HEK293 (cell line): Measurements from ENCODE around the gene LRRC8B.
A peak's percentile ranks its signal among the peaks of the same experiment; 100 is the strongest.

Source experiments
- BCL6B ChIP-seq: fragments of 450-650 bp; formaldehyde crosslinking; IDR thresholded peaks from 2 replicates; pipeline ENCODE4 v1.5.1; 2017; ENCODE audit warnings: missing biosample characterization, missing genetic modification characterization
- GFI1B ChIP-seq: fragments of 450-650 bp; formaldehyde crosslinking; IDR thresholded peaks from 2 replicates; pipeline ENCODE4 v1.5.1; 2016; ENCODE audit warnings: missing biosample characterization, missing genetic modification characterization
- IKZF3 ChIP-seq: fragments of 450-650 bp; IDR thresholded peaks from 2 replicates; pipeline ENCODE4 v1.5.0; 2018; ENCODE audit warnings: missing biosample characterization, mild to moderate bottlenecking, missing genetic modification characterization, moderate library complexity
- MEIS1 ChIP-seq: sonication (generic); formaldehyde crosslinking; IDR thresholded peaks from 2 replicates; pipeline ENCODE4 v1.8.1; 2022; ENCODE audit warnings: missing genetic modification reagents, mild to moderate bottlenecking, borderline replicate concordance
- OSR2 ChIP-seq: fragments of 450-650 bp; formaldehyde crosslinking; IDR thresholded peaks from 2 replicates; pipeline ENCODE4 v1.5.1; 2016; ENCODE audit warnings: missing biosample characterization, missing genetic modification characterization
- WT1 ChIP-seq: fragments of 450-650 bp; formaldehyde crosslinking; IDR thresholded peaks from 2 replicates; pipeline ENCODE4 v1.5.1; 2016; ENCODE audit warnings: missing biosample characterization, missing genetic modification characterization
- ZBTB20 ChIP-seq: fragments of 450-650 bp; formaldehyde crosslinking; IDR thresholded peaks from 2 replicates; pipeline ENCODE4 v1.5.1; 2016; ENCODE audit warnings: missing biosample characterization, missing genetic modification characterization
- ZBTB7A ChIP-seq: fragments of 450-650 bp; formaldehyde crosslinking; IDR thresholded peaks from 2 replicates; pipeline ENCODE4 v1.5.1; 2016; ENCODE audit warnings: low read depth, missing biosample characterization, missing genetic modification characterization
- ZFP37 ChIP-seq: fragments of 450-650 bp; formaldehyde crosslinking; IDR thresholded peaks from 2 replicates; pipeline ENCODE4 v1.5.1; 2016; ENCODE audit warnings: missing biosample characterization, missing genetic modification characterization
- ZIC2 ChIP-seq: fragments of 450-650 bp; formaldehyde crosslinking; IDR thresholded peaks from 2 replicates; pipeline ENCODE4 v1.5.1; 2016; ENCODE audit warnings: missing biosample characterization, missing genetic modification characterization
- ZNF114 ChIP-seq: fragments of 450-650 bp; formaldehyde crosslinking; IDR thresholded peaks from 2 replicates; pipeline ENCODE4 v1.5.0; 2017; ENCODE audit warnings: missing biosample characterization, missing genetic modification characterization
- ZNF133 ChIP-seq: fragments of 450-650 bp; formaldehyde crosslinking; IDR thresholded peaks from 2 replicates; pipeline ENCODE4 v1.5.1; 2016; ENCODE audit warnings: missing biosample characterization, missing genetic modification characterization
- ZNF146 ChIP-seq: fragments of 450-650 bp; formaldehyde crosslinking; IDR thresholded peaks from 2 replicates; pipeline ENCODE4 v1.5.1; 2016; ENCODE audit warnings: missing biosample characterization, missing genetic modification characterization
- ZNF157 ChIP-seq: fragments of 450-650 bp; formaldehyde crosslinking; IDR thresholded peaks from 2 replicates; pipeline ENCODE4 v1.5.1; 2016; ENCODE audit warnings: missing biosample characterization, missing genetic modification characterization
- ZNF19 ChIP-seq: fragments of 450-650 bp; formaldehyde crosslinking; IDR thresholded peaks from 2 replicates; pipeline ENCODE4; 2016; ENCODE audit warnings: missing biosample characterization, missing genetic modification characterization, low read depth
- ZNF202 ChIP-seq: fragments of 450-650 bp; formaldehyde crosslinking; IDR thresholded peaks from 2 replicates; pipeline ENCODE4 v1.5.1; 2016; ENCODE audit warnings: missing biosample characterization, missing genetic modification characterization, borderline replicate concordance
- ZNF341 ChIP-seq: fragments of 450-650 bp; formaldehyde crosslinking; IDR thresholded peaks from 2 replicates; pipeline ENCODE4; 2016; ENCODE audit warnings: low read depth, missing biosample characterization, missing genetic modification characterization
- ZNF354C ChIP-seq: fragments of 450-650 bp; formaldehyde crosslinking; IDR thresholded peaks from 2 replicates; pipeline ENCODE4 v1.5.1; 2016; ENCODE audit warnings: missing biosample characterization, missing genetic modification characterization, low read depth, borderline replicate concordance
- ZNF37A ChIP-seq: fragments of 450-650 bp; IDR thresholded peaks from 2 replicates; pipeline ENCODE4 v1.5.1; 2018; ENCODE audit warnings: missing biosample characterization, missing genetic modification characterization
- ZNF501 ChIP-seq: fragments of 450-650 bp; formaldehyde crosslinking; IDR thresholded peaks from 2 replicates; pipeline ENCODE4 v1.5.1; 2016; ENCODE audit warnings: missing biosample characterization, missing genetic modification characterization
- ZNF701 ChIP-seq: fragments of 450-650 bp; formaldehyde crosslinking; IDR thresholded peaks from 2 replicates; pipeline ENCODE4 v1.5.1; 2016; ENCODE audit warnings: missing biosample characterization, missing genetic modification characterization
- ZNF777 ChIP-seq: fragments of 450-650 bp; formaldehyde crosslinking; IDR thresholded peaks from 2 replicates; pipeline ENCODE4 v1.5.1; 2017; ENCODE audit warnings: missing biosample characterization, missing genetic modification characterization, borderline replicate concordance
- ZNF837 ChIP-seq: fragments of 450-650 bp; formaldehyde crosslinking; IDR thresholded peaks from 2 replicates; pipeline ENCODE4 v1.5.1; 2016; ENCODE audit warnings: missing biosample characterization, missing genetic modification characterization
- ZSCAN16 ChIP-seq: fragments of 450-650 bp; formaldehyde crosslinking; IDR thresholded peaks from 2 replicates; pipeline ENCODE4 v1.5.1; 2016; ENCODE audit warnings: missing biosample characterization, missing genetic modification characterization
- TF ChIP-seq, protein P1 (sequence below): fragments of 450-650 bp; formaldehyde crosslinking; IDR thresholded peaks from 2 replicates; pipeline ENCODE4 v1.5.1; 2016; ENCODE audit warnings: missing biosample characterization, missing genetic modification characterization, borderline replicate concordance
- TF ChIP-seq, protein P2 (sequence below): fragments of 450-650 bp; formaldehyde crosslinking; IDR thresholded peaks from 2 replicates; pipeline ENCODE4 v1.5.1; 2016; ENCODE audit warnings: missing biosample characterization, missing genetic modification characterization
- TF ChIP-seq, protein P3 (sequence below): fragments of 450-650 bp; formaldehyde crosslinking; IDR thresholded peaks from 2 replicates; pipeline ENCODE4 v1.5.1; 2016; ENCODE audit warnings: missing biosample characterization, missing genetic modification characterization
- TF ChIP-seq, protein P4 (sequence below): fragments of 450-650 bp; formaldehyde crosslinking; IDR thresholded peaks from 2 replicates; pipeline ENCODE4 v1.5.1; 2016; ENCODE audit warnings: missing biosample characterization, missing genetic modification characterization

Gene LRRC8B

GRCh38 chr1:89525169-89525855, 683 bp downstream of the LRRC8B start (continued):
- TF ChIP-seq, protein P1, sequence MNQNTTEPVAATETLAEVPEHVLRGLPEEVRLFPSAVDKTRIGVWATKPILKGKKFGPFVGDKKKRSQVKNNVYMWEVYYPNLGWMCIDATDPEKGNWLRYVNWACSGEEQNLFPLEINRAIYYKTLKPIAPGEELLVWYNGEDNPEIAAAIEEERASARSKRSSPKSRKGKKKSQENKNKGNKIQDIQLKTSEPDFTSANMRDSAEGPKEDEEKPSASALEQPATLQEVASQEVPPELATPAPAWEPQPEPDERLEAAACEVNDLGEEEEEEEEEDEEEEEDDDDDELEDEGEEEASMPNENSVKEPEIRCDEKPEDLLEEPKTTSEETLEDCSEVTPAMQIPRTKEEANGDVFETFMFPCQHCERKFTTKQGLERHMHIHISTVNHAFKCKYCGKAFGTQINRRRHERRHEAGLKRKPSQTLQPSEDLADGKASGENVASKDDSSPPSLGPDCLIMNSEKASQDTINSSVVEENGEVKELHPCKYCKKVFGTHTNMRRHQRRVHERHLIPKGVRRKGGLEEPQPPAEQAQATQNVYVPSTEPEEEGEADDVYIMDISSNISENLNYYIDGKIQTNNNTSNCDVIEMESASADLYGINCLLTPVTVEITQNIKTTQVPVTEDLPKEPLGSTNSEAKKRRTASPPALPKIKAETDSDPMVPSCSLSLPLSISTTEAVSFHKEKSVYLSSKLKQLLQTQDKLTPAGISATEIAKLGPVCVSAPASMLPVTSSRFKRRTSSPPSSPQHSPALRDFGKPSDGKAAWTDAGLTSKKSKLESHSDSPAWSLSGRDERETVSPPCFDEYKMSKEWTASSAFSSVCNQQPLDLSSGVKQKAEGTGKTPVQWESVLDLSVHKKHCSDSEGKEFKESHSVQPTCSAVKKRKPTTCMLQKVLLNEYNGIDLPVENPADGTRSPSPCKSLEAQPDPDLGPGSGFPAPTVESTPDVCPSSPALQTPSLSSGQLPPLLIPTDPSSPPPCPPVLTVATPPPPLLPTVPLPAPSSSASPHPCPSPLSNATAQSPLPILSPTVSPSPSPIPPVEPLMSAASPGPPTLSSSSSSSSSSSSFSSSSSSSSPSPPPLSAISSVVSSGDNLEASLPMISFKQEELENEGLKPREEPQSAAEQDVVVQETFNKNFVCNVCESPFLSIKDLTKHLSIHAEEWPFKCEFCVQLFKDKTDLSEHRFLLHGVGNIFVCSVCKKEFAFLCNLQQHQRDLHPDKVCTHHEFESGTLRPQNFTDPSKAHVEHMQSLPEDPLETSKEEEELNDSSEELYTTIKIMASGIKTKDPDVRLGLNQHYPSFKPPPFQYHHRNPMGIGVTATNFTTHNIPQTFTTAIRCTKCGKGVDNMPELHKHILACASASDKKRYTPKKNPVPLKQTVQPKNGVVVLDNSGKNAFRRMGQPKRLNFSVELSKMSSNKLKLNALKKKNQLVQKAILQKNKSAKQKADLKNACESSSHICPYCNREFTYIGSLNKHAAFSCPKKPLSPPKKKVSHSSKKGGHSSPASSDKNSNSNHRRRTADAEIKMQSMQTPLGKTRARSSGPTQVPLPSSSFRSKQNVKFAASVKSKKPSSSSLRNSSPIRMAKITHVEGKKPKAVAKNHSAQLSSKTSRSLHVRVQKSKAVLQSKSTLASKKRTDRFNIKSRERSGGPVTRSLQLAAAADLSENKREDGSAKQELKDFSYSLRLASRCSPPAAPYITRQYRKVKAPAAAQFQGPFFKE (tag by site-specific recombination), result 0 out of 2 replicates have a peak, but pooled peaks have one; percentile 83
- TF ChIP-seq ZNF157 (tag by site-specific recombination), result no peak
- no peak for TF ChIP-seq ZNF37A (tag by site-specific recombination)
- no peak for TF ChIP-seq ZNF354C (tag by site-specific recombination)
- TF ChIP-seq, protein P2, sequence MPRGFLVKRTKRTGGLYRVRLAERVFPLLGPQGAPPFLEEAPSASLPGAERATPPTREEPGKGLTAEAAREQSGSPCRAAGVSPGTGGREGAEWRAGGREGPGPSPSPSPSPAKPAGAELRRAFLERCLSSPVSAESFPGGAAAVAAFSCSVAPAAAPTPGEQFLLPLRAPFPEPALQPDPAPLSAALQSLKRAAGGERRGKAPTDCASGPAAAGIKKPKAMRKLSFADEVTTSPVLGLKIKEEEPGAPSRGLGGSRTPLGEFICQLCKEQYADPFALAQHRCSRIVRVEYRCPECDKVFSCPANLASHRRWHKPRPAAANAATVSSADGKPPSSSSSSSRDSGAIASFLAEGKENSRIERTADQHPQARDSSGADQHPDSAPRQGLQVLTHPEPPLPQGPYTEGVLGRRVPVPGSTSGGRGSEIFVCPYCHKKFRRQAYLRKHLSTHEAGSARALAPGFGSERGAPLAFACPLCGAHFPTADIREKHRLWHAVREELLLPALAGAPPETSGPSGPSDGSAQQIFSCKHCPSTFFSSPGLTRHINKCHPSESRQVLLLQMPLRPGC (tag by site-specific recombination), result no peak
- peak; percentile 72 for TF ChIP-seq ZBTB20 (tag by site-specific recombination)
- TF ChIP-seq, protein P3, sequence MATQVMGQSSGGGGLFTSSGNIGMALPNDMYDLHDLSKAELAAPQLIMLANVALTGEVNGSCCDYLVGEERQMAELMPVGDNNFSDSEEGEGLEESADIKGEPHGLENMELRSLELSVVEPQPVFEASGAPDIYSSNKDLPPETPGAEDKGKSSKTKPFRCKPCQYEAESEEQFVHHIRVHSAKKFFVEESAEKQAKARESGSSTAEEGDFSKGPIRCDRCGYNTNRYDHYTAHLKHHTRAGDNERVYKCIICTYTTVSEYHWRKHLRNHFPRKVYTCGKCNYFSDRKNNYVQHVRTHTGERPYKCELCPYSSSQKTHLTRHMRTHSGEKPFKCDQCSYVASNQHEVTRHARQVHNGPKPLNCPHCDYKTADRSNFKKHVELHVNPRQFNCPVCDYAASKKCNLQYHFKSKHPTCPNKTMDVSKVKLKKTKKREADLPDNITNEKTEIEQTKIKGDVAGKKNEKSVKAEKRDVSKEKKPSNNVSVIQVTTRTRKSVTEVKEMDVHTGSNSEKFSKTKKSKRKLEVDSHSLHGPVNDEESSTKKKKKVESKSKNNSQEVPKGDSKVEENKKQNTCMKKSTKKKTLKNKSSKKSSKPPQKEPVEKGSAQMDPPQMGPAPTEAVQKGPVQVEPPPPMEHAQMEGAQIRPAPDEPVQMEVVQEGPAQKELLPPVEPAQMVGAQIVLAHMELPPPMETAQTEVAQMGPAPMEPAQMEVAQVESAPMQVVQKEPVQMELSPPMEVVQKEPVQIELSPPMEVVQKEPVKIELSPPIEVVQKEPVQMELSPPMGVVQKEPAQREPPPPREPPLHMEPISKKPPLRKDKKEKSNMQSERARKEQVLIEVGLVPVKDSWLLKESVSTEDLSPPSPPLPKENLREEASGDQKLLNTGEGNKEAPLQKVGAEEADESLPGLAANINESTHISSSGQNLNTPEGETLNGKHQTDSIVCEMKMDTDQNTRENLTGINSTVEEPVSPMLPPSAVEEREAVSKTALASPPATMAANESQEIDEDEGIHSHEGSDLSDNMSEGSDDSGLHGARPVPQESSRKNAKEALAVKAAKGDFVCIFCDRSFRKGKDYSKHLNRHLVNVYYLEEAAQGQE (tag by site-specific recombination), result no peak
- no peak for TF ChIP-seq GFI1B (tag by site-specific recombination)
- TF ChIP-seq ZFP37 (tag by site-specific recombination), result peak; percentile 27; the same call in 1 of the 2 replicates
- TF ChIP-seq IKZF3 (tag by site-specific recombination), result no peak
- TF ChIP-seq ZNF777 (tag by site-specific recombination), result peak; percentile 80; the same call in 1 of the 2 replicates
- no peak for TF ChIP-seq ZNF114 (tag by site-specific recombination)
- no peak for TF ChIP-seq ZNF837 (tag by site-specific recombination)
- TF ChIP-seq MEIS1, result no peak
- TF ChIP-seq ZNF19 (tag by site-specific recombination), result no peak
- TF ChIP-seq ZNF202, result no peak
- TF ChIP-seq OSR2 (tag by site-specific recombination), result no peak
- TF ChIP-seq ZNF501 (tag by site-specific recombination), result peak; percentile 21; the same call in 1 of the 2 replicates
- no peak for TF ChIP-seq ZNF146 (tag by site-specific recombination)
- peak; percentile 32; the same call in 1 of the 2 replicates for TF ChIP-seq ZNF341 (tag by site-specific recombination)
- TF ChIP-seq ZNF133, result no peak
- 0 out of 2 replicates have a peak, but pooled peaks have one; percentile 29 for TF ChIP-seq ZBTB7A (tag by site-specific recombination)
- no peak for TF ChIP-seq WT1 (tag by site-specific recombination)
- TF ChIP-seq ZIC2, result peak; percentile 61
- TF ChIP-seq, protein P4, sequence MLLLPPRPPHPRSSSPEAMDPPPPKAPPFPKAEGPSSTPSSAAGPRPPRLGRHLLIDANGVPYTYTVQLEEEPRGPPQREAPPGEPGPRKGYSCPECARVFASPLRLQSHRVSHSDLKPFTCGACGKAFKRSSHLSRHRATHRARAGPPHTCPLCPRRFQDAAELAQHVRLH (tag by site-specific recombination), result no peak; the same call in 1 of the 2 replicates
- TF ChIP-seq BCL6B (tag by site-specific recombination), result no peak
- no peak for TF ChIP-seq ZNF701 (tag by site-specific recombination)
- TF ChIP-seq ZSCAN16 (tag by site-specific recombination), result no peak
